ENCODE results near the gene ZNF784. TPM values are rescaled to one million over a fixed set of nuclear protein-coding genes. Genes with fewer than 3 reads are reported as not detected.

Gene ZNF784
- total and polyA plus RNA-seq, 4 donors: 0.79 to 6.0 (median 3.8) TPM

- H3K36me3 ChIP-seq (ENCODE audit: control insufficient read depth in 4 of 4, insufficient read depth in 3 of 4, low read depth in 1 of 4, low read length in 3 of 4): peaks cover 0 to 8% (median 2%) of the 10 kb centered on the region in 4 donors
- DNase-seq (ENCODE audit: low spot score): no peak
- H3K9ac ChIP-seq (ENCODE audit: low read depth in 1 of 2, low read length in 2 of 2): no peak overlapping the region
- 25% methylated on average over 12 of the region's 12 CpGs for WGBS
- H3K4me3 ChIP-seq (ENCODE audit: low read depth in 1 of 3, low read length in 3 of 3): peak overlapping the region; percentile 76 to 91 (median 91)
- H3K4me1 ChIP-seq (ENCODE audit: control insufficient read depth in 4 of 4, insufficient read depth in 4 of 4, low read length in 3 of 4): peaks cover 0 to 18% (median 16%) of the 10 kb centered on the region in 4 donors
- no peaks in the 10 kb centered on the region for H3K9me3 ChIP-seq (ENCODE audit: control insufficient read depth in 4 of 4, low read length in 3 of 4)
- H3K27me3 ChIP-seq (ENCODE audit: control insufficient read depth in 4 of 4, insufficient read depth in 4 of 4, low read length in 3 of 4): no peaks in the 10 kb centered on the region
- peak overlapping the region; percentile 92 for H3K27ac ChIP-seq (ENCODE audit: low read depth in 1 of 2, low read length in 2 of 2)
- TF ChIP-seq NR2F2 (IDR thresholded peaks at IDR 0.05) (no peak), FOXA2 (IDR thresholded peaks at IDR 0.05) (no peak), TAF1 (conservative IDR thresholded peaks at IDR 0.05) (no peak), GABPA (IDR thresholded peaks at IDR 0.05 in 1 of 2, conservative IDR thresholded peaks at IDR 0.05 in 1 of 2) (no peak), FOXA1 (IDR thresholded peaks at IDR 0.05) (no peak), RXRA (IDR thresholded peaks at IDR 0.05) (no peak), HNF4A (conservative IDR thresholded peaks at IDR 0.05) (no peak), JUND (IDR thresholded peaks at IDR 0.05) (no peak), SP1 (IDR thresholded peaks at IDR 0.05) (no peak), MAX (IDR thresholded peaks at IDR 0.05) (no peak)
- TF ChIP-seq, protein P1, sequence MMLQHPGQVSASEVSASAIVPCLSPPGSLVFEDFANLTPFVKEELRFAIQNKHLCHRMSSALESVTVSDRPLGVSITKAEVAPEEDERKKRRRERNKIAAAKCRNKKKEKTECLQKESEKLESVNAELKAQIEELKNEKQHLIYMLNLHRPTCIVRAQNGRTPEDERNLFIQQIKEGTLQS (IDR thresholded peaks at IDR 0.05): no peak
- TF ChIP-seq, protein P2, sequence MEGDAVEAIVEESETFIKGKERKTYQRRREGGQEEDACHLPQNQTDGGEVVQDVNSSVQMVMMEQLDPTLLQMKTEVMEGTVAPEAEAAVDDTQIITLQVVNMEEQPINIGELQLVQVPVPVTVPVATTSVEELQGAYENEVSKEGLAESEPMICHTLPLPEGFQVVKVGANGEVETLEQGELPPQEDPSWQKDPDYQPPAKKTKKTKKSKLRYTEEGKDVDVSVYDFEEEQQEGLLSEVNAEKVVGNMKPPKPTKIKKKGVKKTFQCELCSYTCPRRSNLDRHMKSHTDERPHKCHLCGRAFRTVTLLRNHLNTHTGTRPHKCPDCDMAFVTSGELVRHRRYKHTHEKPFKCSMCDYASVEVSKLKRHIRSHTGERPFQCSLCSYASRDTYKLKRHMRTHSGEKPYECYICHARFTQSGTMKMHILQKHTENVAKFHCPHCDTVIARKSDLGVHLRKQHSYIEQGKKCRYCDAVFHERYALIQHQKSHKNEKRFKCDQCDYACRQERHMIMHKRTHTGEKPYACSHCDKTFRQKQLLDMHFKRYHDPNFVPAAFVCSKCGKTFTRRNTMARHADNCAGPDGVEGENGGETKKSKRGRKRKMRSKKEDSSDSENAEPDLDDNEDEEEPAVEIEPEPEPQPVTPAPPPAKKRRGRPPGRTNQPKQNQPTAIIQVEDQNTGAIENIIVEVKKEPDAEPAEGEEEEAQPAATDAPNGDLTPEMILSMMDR (IDR thresholded peaks at IDR 0.05; ENCODE audit: low read depth, low read length, missing input control): no peak
These were observed 17.9 kb downstream of the ZNF784 start for GRCh38 chr19:55606471-55606787.

- TF ChIP-seq GABPA (IDR thresholded peaks at IDR 0.05 in 1 of 2, conservative IDR thresholded peaks at IDR 0.05 in 1 of 2) (peak in 1 of 2 donors; percentile 45), SP1 (IDR thresholded peaks at IDR 0.05) (peak; percentile 18), HNF4A (conservative IDR thresholded peaks at IDR 0.05) (no peak), RAD21 (IDR thresholded peaks at IDR 0.05) (peak; percentile 83 to 86), EGR1 (IDR thresholded peaks at IDR 0.05; ENCODE audit: low read depth in 2 of 2) (no peak), REST (IDR thresholded peaks at IDR 0.05) (no peak)
- TF ChIP-seq, protein P2 (IDR thresholded peaks at IDR 0.05; ENCODE audit: low read depth, low read length, missing input control): peak; percentile 60
- peak within 1 kb of the TSS; percentile 77 to 78 for H3K9ac ChIP-seq (ENCODE audit: low read depth in 1 of 2, low read length in 2 of 2)
- DNase-seq (ENCODE audit: low spot score): peak; percentile 62
- under 1% methylated on average over 44 of the region's 44 CpGs for WGBS
- peak within 1 kb of the TSS; percentile 76 to 91 (median 91) for H3K4me3 ChIP-seq (ENCODE audit: low read depth in 1 of 3, low read length in 3 of 3)
- peaks cover 0 to 8% (median 2%) of the 10 kb centered on the region in 4 donors for H3K36me3 ChIP-seq (ENCODE audit: control insufficient read depth in 4 of 4, insufficient read depth in 3 of 4, low read depth in 1 of 4, low read length in 3 of 4)
- H3K4me1 ChIP-seq (ENCODE audit: control insufficient read depth in 4 of 4, insufficient read depth in 4 of 4, low read length in 3 of 4): peaks cover 0 to 24% (median 20%) of the 10 kb centered on the region in 4 donors
- peak within 1 kb of the TSS; percentile 92 for H3K27ac ChIP-seq (ENCODE audit: low read depth in 1 of 2, low read length in 2 of 2)
- H3K9me3 ChIP-seq (ENCODE audit: control insufficient read depth in 4 of 4, low read length in 3 of 4): no peaks in the 10 kb centered on the region
- no peaks in the 10 kb centered on the region for H3K27me3 ChIP-seq (ENCODE audit: control insufficient read depth in 4 of 4, insufficient read depth in 4 of 4, low read length in 3 of 4)
These were observed 18.5 kb downstream of the ZNF784 start, which contains the start of gene ZNF865 for GRCh38 chr19:55605637-55606470. ZNF865 (plus strand) TSS chr19:55605647; CDS start chr19:55613619, 7,972 bp downstream.
